Measurements from ENCODE around the gene UNC45B. TPM values are rescaled to one million over a fixed set of nuclear protein-coding genes. Genes with fewer than 3 reads are reported as not detected.
A peak's percentile ranks its signal among the peaks of the same experiment; 100 is the strongest.

The UNC45B gene
- total and polyA plus RNA-seq, 2 donors (not counting 1 experiment from before 2014, with no cell fraction given): not detected

GRCh38 chr17:35138218-35138617 lies 9.4 kb upstream of the UNC45B start:
- Histone ChIP-seq H3K4me1 (ENCODE audit: control insufficient read depth in 2 of 2, insufficient read depth in 2 of 2, low read length in 2 of 2) (peaks cover 5 to 11% of the 10 kb centered on the region in 2 donors), H3K4me3 (ENCODE audit: control extremely low read depth in 1 of 5, extremely low read depth in 1 of 5, insufficient read depth in 1 of 5, low read depth in 2 of 5, low read length in 4 of 5) (no peak overlapping the region), H3K79me2 (ENCODE audit: control insufficient read depth, insufficient read depth, low read length) (peaks cover 22% of the 10 kb centered on the region), H3K9ac (ENCODE audit: low read length) (no peak overlapping the region), H2AFZ (ENCODE audit: insufficient read depth, low read depth, low read length, poor library complexity, severe bottlenecking) (no peak overlapping the region), H3K27me3 (replicated peaks in 1 of 4; ENCODE audit: control extremely low read depth in 1 of 4, control insufficient read depth in 3 of 4, insufficient read depth in 4 of 4, low read length in 3 of 4) (no peaks in the 10 kb centered on the region), H3K36me3 (replicated peaks in 1 of 2; ENCODE audit: control extremely low read depth in 1 of 2, control insufficient read depth in 1 of 2, extremely low read depth in 1 of 2, insufficient read depth in 2 of 2, low read length in 1 of 2) (peaks cover 0 to 57% of the 10 kb centered on the region in 2 experiments), H4K20me1 (ENCODE audit: control insufficient read depth, insufficient read depth, low read length, poor library complexity, severe bottlenecking) (no peaks in the 10 kb centered on the region), H3K9me3 (ENCODE audit: control extremely low read depth in 1 of 3, control insufficient read depth in 2 of 3, insufficient read depth in 1 of 3, low read length in 2 of 3) (no peaks in the 10 kb centered on the region), H3K27ac (ENCODE audit: low read length in 2 of 2) (no peak overlapping the region), H3K4me2 (replicated peaks; ENCODE audit: low read depth, low read length, poor library complexity, severe bottlenecking) (no peak overlapping the region)
- no peak for ATAC-seq (ENCODE audit: low read depth)
- intact Hi-C loops (cut with micrococcal nuclease): no loop called here
- H3K27me3 Mint-ChIP-seq: no peaks in the 10 kb centered on the region
- WGBS (ENCODE audit: insufficient coverage): 100% methylated on average over 4 of the region's 6 CpGs
- no peak overlapping the region for H3K4me3 Mint-ChIP-seq
- peaks cover 16% of the 10 kb centered on the region for H3K4me1 Mint-ChIP-seq
- TF ChIP-seq EZH2 (IDR thresholded peaks at IDR 0.05; ENCODE audit: borderline replicate concordance, insufficient read depth, low read depth, low read length, poor library complexity, severe bottlenecking) (no peak), CTCF (IDR thresholded peaks at IDR 0.05) (no peak)
- POLR2A ChIA-PET: no interaction called here
- DNase-seq: no peak
- CTCF ChIA-PET: interaction anchor here (0.9 kb wide), 1 partner anchor 18 kb away, joined by 4 read pairs; no protein-coding TSS in a partner anchor
- no peaks in the 10 kb centered on the region for H3K9me3 Mint-ChIP-seq (ENCODE audit: insufficient read depth)
- H3K27ac Mint-ChIP-seq: no peak overlapping the region

- Mint-ChIP-seq H3K4me3 (peak within 1 kb of the TSS; percentile 87), H3K27ac (peak within 1 kb of the TSS; percentile 56), H3K9me3 (ENCODE audit: insufficient read depth) (no peaks in the 10 kb centered on the region), H3K4me1 (peaks cover 20% of the 10 kb centered on the region), H3K27me3 (no peaks in the 10 kb centered on the region)
- peak within 1 kb of the TSS; percentile 100 for H2AFZ ChIP-seq (ENCODE audit: insufficient read depth, low read depth, low read length, poor library complexity, severe bottlenecking)
- H3K36me3 ChIP-seq (replicated peaks in 1 of 2; ENCODE audit: control extremely low read depth in 1 of 2, control insufficient read depth in 1 of 2, extremely low read depth in 1 of 2, insufficient read depth in 2 of 2, low read length in 1 of 2): peaks cover 0 to 25% of the 10 kb centered on the region in 2 experiments
- H3K27me3 ChIP-seq (replicated peaks in 1 of 4; ENCODE audit: control extremely low read depth in 1 of 4, control insufficient read depth in 3 of 4, insufficient read depth in 4 of 4, low read length in 3 of 4): no peaks in the 10 kb centered on the region
- no peaks in the 10 kb centered on the region for H4K20me1 ChIP-seq (ENCODE audit: control insufficient read depth, insufficient read depth, low read length, poor library complexity, severe bottlenecking)
- intact Hi-C loops (cut with micrococcal nuclease): loop anchor here (1.0 kb wide), 6 partner anchors 23 to 391 kb away; partner anchors contain the start of genes CCT6B, RAD51D and ZNF830
- H3K9ac ChIP-seq (ENCODE audit: low read length): peak within 1 kb of the TSS; percentile 87
- H3K79me2 ChIP-seq (ENCODE audit: control insufficient read depth, insufficient read depth, low read length): peaks cover 22% of the 10 kb centered on the region
- peak within 1 kb of the TSS; percentile 96 for H3K4me2 ChIP-seq (replicated peaks; ENCODE audit: low read depth, low read length, poor library complexity, severe bottlenecking)
- H3K4me1 ChIP-seq (ENCODE audit: control insufficient read depth in 2 of 2, insufficient read depth in 2 of 2, low read length in 2 of 2): peaks cover 5 to 11% of the 10 kb centered on the region in 2 donors
- WGBS (ENCODE audit: insufficient coverage): under 1% methylated on average over 53 of the region's 65 CpGs
- H3K9me3 ChIP-seq (ENCODE audit: control extremely low read depth in 1 of 3, control insufficient read depth in 2 of 3, insufficient read depth in 1 of 3, low read length in 2 of 3): no peaks in the 10 kb centered on the region
- H3K4me3 ChIP-seq (ENCODE audit: control extremely low read depth in 1 of 5, extremely low read depth in 1 of 5, insufficient read depth in 1 of 5, low read depth in 2 of 5, low read length in 4 of 5): peak within 1 kb of the TSS; percentile 73 to 93 (median 84)
- TF ChIP-seq CTCF (IDR thresholded peaks at IDR 0.05): peak; percentile 95
- TF ChIP-seq EZH2 (IDR thresholded peaks at IDR 0.05; ENCODE audit: borderline replicate concordance, insufficient read depth, low read depth, low read length, poor library complexity, severe bottlenecking): no peak
- peak within 1 kb of the TSS in 1 of 2 donors; percentile 64 for H3K27ac ChIP-seq (ENCODE audit: low read length in 2 of 2)
- CTCF ChIA-PET: interaction anchor here (0.6 to 1.8 kb wide), 12 partner anchors 14 to 598 kb away, joined by 3 to 7 read pairs (median 4); partner anchors contain the start of genes PEX12, RAD51D and SLFN12L
- POLR2A ChIA-PET: interaction anchor here (0.7 to 1.5 kb wide), 2 partner anchors 437 to 1560 kb away, joined by 3 to 4 read pairs; partner anchors contain the start of gene PEX12
- peak; percentile 98 for ATAC-seq (ENCODE audit: low read depth)
- peak; percentile 89 for DNase-seq
Observed at GRCh38 chr17:35141681-35142466, 5.7 kb upstream of the UNC45B start, which contains the start of gene NLE1. TSS of gene NLE1 (minus strand) at chr17:35142303. CDS start at chr17:35142275, 28 bp downstream.

Measured in B cell (primary cell).